Osteoblast (primary cell): ENCODE measurements around the gene TMEM145. TPM values are rescaled to one million over a fixed set of nuclear protein-coding genes. Genes with fewer than 3 reads are reported as not detected.

Experiments
- DNase-seq: peaks from one replicate; pipeline ENCODE4 v3.0.0; 2011; ENCODE audit warnings: low spot score, mixed read lengths; ENCODE audit not compliant: insufficient read length; ENCODE audit errors: missing footprints
- H2AFZ ChIP-seq: 2 replicates; pipeline ENCODE4 v1.6.0; 2011; ENCODE audit warnings: mild to moderate bottlenecking, low read length
- H3K27ac ChIP-seq: 2 replicates; pipeline ENCODE4 v1.5.1; 2011; ENCODE audit warnings: mild to moderate bottlenecking, low read depth, low read length, moderate library complexity
- H3K27me3 ChIP-seq: 2 replicates; pipeline ENCODE4 v1.6.0; 2012; ENCODE audit warnings: mild to moderate bottlenecking, control low read depth, inconsistent platforms, low read length, moderate library complexity; ENCODE audit not compliant: insufficient read depth
- H3K36me3 ChIP-seq: 2 replicates; pipeline ENCODE4 v1.5.1; 2011; ENCODE audit warnings: mild to moderate bottlenecking, low read length, control low read depth, moderate library complexity; ENCODE audit not compliant: insufficient read depth
- H3K4me1 ChIP-seq: 2 replicates; pipeline ENCODE4 v1.5.1; 2011; ENCODE audit warnings: mild to moderate bottlenecking, low read length, control low read depth, moderate library complexity; ENCODE audit not compliant: insufficient read depth
- H3K4me2 ChIP-seq: 2 replicates; pipeline ENCODE4 v1.6.0; 2011; ENCODE audit warnings: mild to moderate bottlenecking, low read length; ENCODE audit not compliant: insufficient read depth
- H3K4me3 ChIP-seq: fragments of 200-600 bp; sonication (generic); 3 replicates; pipeline ENCODE4 v1.5.1; 2012; ENCODE audit warnings: mild to moderate bottlenecking, low read length, inconsistent platforms; ENCODE audit not compliant: insufficient read depth
- H3K79me2 ChIP-seq: 2 replicates; pipeline ENCODE4 v1.6.0; 2012; ENCODE audit warnings: mild to moderate bottlenecking, low read length, control low read depth, inconsistent platforms; ENCODE audit not compliant: insufficient read depth
- H3K9me3 ChIP-seq: 2 replicates; pipeline ENCODE4 v1.5.1; 2011; ENCODE audit warnings: low read depth, low read length, control low read depth
- H4K20me1 ChIP-seq: 2 replicates; pipeline ENCODE4 v1.6.0; 2012; ENCODE audit warnings: mild to moderate bottlenecking, low read length, control low read depth; ENCODE audit not compliant: insufficient read depth
- CTCF ChIP-seq: IDR thresholded peaks from 2 replicates; pipeline ENCODE4 v1.5.1; 2011; ENCODE audit warnings: mild to moderate bottlenecking, low read depth, low read length, moderate library complexity; ENCODE audit errors: extremely low read depth
- total RNA-seq: library from RNA; depleted of rRNA; stranded (reverse); fragments of >200 nt; gene quantifications from 2 replicates; pipeline ENCODE4 v1.2.3, GENCODE V29; 2012

TMEM145 gene
- total RNA-seq, 1 donor: not detected

DNA sequence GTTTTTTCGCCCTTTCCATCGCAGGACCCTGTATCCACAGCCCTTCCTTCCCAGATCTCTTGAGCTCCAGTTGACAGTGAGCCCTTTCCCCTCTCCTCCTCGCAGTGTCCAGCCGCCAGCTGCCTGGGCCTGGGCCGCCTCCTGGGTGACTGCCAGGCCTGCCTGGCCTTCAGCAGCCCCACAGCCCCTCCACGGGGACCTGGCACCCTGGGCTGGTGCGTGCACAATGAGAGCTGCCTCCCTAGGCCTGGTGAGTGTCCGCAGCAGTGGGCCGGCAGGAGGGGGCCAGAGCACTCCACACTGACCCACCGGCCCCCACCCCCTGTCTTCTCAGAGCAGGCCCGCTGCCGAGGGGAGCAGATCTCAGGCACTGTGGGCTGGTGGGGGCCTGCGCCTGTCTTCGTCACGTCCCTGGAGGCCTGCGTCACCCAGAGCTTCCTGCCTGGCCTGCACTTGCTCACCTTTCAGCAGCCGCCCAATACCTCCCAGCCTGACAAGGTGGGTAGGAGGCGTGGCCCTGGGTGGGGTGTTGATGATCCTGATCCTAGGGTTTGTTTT lies 31.3 kb downstream of the TMEM145 start:
- TF ChIP-seq CTCF: no peak
- Histone ChIP-seq H3K36me3 (peaks cover 5% of the 10 kb centered on the region), H3K4me3 (no peak overlapping the region), H3K4me2 (no peak overlapping the region), H4K20me1 (no peaks in the 10 kb centered on the region), H3K9me3 (no peaks in the 10 kb centered on the region), H3K4me1 (no peaks in the 10 kb centered on the region), H3K27ac (no peak overlapping the region), H3K27me3 (no peaks in the 10 kb centered on the region), H3K79me2 (no peaks in the 10 kb centered on the region), H2AFZ (no peak overlapping the region)
- DNase-seq: peak; percentile 9

DNA sequence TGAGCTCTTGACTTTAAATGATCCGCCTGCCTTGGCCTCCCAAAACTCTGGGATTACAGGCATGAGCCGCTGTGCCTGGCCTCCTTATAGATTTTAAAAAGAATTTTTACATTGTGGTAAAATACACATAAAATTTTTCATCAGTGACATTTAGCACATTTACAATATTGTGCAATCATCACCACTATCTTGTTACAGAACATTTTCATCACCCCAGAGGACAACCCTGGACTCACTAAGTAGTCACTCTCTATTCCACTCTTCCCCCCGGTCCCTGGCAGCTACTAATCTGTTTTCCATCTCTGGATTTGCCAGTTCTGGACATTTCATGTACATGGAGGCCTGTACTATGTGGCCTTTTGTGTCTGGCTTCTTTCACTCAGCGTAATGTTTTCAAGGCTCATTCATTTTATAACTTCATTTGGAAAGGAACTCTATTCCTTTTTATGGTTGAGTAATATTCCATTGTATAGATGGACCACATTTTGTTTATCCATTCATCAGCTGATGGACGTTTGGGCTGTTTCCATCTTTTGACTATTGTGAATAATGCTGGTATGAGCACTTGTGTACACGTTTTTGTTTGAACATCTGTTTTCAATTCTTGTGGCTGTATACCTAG lies 32.2 kb downstream of the TMEM145 start:
- peaks cover 5% of the 10 kb centered on the region for H3K36me3 ChIP-seq
- no peaks in the 10 kb centered on the region for H3K9me3 ChIP-seq
- peak; percentile 69 for DNase-seq
- H3K27me3 ChIP-seq: no peaks in the 10 kb centered on the region
- H3K4me2 ChIP-seq: no peak overlapping the region
- H2AFZ ChIP-seq: no peak overlapping the region
- no peaks in the 10 kb centered on the region for H4K20me1 ChIP-seq
- H3K27ac ChIP-seq: no peak overlapping the region
- no peak overlapping the region for H3K4me3 ChIP-seq
- H3K79me2 ChIP-seq: no peaks in the 10 kb centered on the region
- H3K4me1 ChIP-seq: no peaks in the 10 kb centered on the region
- TF ChIP-seq CTCF: no peak

- peaks cover 5% of the 10 kb centered on the region for H3K36me3 ChIP-seq
- H4K20me1 ChIP-seq: no peaks in the 10 kb centered on the region
- no peak overlapping the region for H3K27ac ChIP-seq
- no peaks in the 10 kb centered on the region for H3K4me1 ChIP-seq
- H3K4me2 ChIP-seq: no peak overlapping the region
- no peaks in the 10 kb centered on the region for H3K27me3 ChIP-seq
- no peaks in the 10 kb centered on the region for H3K9me3 ChIP-seq
- no peak overlapping the region for H3K4me3 ChIP-seq
- TF ChIP-seq CTCF: no peak
- no peak overlapping the region for H2AFZ ChIP-seq
- no peaks in the 10 kb centered on the region for H3K79me2 ChIP-seq
- DNase-seq: peak; percentile 52
Measured at GRCh38 chr19:42348211-42348610, 35.1 kb downstream of the TMEM145 start.

- peaks cover 5% of the 10 kb centered on the region for H3K36me3 ChIP-seq
- no peaks in the 10 kb centered on the region for H3K79me2 ChIP-seq
- no peaks in the 10 kb centered on the region for H3K9me3 ChIP-seq
- no peak overlapping the region for H3K4me2 ChIP-seq
- no peaks in the 10 kb centered on the region for H4K20me1 ChIP-seq
- H3K27me3 ChIP-seq: no peaks in the 10 kb centered on the region
- no peak overlapping the region for H3K27ac ChIP-seq
- H3K4me3 ChIP-seq: no peak overlapping the region
- H3K4me1 ChIP-seq: no peaks in the 10 kb centered on the region
- DNase-seq: peak; percentile 55
- no peak for TF ChIP-seq CTCF
- H2AFZ ChIP-seq: no peak overlapping the region
Measured at GRCh38 chr19:42349378-42350107, 36.4 kb downstream of the TMEM145 start.
